Suppressor macrophage (primary cell): ENCODE measurements around the gene GALNT8.
A peak's percentile ranks its signal among the peaks of the same experiment; 100 is the strongest.
"Not testable (repeated sequence)": the region's sequence is repeated elsewhere in the genome, so short reads cannot be mapped to it uniquely, and the experiment has no call there.

Experiments used
- DNase-seq, 4 experiments: peaks; one replicate each; pipeline ENCODE4 v3.0.0-alpha.2; 2020 to 2022

GALNT8 gene

DNA sequence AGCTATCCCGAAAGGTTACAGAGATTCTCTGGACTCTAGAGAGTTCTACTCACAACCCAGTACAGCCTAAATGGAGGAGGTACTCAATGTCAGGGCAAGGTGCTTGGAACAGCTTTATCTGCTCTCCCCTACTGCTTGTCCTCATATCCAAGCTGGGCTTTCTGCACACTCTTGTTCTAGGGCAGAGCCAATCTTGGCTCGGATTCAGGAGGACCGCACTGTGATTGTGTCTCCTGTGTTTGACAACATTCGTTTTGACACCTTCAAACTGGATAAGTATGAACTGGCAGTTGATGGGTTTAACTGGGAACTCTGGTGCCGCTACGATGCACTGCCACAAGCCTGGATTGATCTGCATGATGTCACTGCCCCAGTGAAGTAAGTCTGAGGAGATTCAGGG, 25.0 kb downstream of the GALNT8 start:
- no peak for DNase-seq

- DNase-seq: not testable (repeated sequence)
Observed at GRCh38 chr12:4751654-4752053, 31.5 kb downstream of the GALNT8 start.

DNA sequence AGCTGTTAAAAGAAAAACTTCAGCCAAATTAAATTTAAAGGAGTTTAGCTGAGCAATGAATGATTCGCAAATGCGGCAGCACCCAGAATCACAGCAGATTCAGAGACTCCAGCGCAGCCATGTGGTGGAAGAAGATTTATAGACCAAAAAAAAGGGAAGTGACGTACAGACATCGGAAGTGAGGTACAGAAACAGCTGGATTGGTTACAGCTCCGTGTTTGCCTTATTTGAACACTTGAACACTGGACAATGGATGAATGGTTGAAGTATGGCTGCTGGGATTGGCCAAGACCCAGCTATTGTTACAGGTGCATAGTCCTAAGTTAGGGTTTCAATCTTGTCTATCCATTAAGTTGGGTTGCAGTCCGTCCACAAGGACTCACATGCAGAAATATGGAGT, 42.6 kb downstream of the GALNT8 start:
- DNase-seq: peak in 2 of 4 experiments; percentile 7 to 11

- no peak for DNase-seq
Observed at GRCh38 chr12:4763549-4763948, 43.3 kb downstream of the GALNT8 start.

GRCh38 chr12:4766445-4766844, 46.2 kb downstream of the GALNT8 start:
- DNase-seq: no peak

- DNase-seq: no peak
Observed at GRCh38 chr12:4767186-4767585, 47.0 kb downstream of the GALNT8 start.

- DNase-seq: no peak
Observed at GRCh38 chr12:4768341-4768740, 48.1 kb downstream of the GALNT8 start.

- peak; percentile 17 to 61 (median 40) for DNase-seq
Observed at GRCh38 chr12:4769073-4769472, 48.9 kb downstream of the GALNT8 start.

- DNase-seq: no peak
Observed at GRCh38 chr12:4771172-4771959, 51.2 kb downstream of the GALNT8 start.

- DNase-seq: peak in 1 of 4 experiments; percentile 12
Observed at GRCh38 chr12:4771960-4772566, 51.9 kb downstream of the GALNT8 start.

GRCh38 chr12:4775936-4776335, 55.7 kb downstream of the GALNT8 start:
- DNase-seq: no peak

DNA sequence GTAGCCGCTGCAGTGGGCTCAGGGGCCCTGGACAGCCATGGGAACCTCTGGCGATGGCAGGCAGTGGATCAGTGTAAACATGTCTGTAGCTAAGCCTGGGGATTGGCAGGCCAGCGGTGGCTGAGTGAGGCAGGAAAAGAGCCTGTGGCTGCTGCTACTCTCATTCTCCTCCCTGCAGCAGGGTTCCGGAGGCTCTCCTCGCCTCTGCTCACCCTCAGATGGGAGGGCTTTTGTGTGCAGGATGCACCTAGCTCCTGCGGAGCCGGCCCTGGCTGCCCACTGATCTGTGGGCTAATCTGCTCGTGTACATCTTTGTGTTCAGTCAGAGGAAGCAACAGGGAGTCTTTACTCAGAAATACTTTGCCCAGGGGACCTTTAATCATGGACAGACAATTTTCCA, 59.5 kb downstream of the GALNT8 start:
- DNase-seq: no peak

- no peak for DNase-seq
Observed at GRCh38 chr12:4780641-4781611, 60.7 kb downstream of the GALNT8 start.

- no peak for DNase-seq
Observed at GRCh38 chr12:4784404-4785054, 64.3 kb downstream of the GALNT8 start.

DNA sequence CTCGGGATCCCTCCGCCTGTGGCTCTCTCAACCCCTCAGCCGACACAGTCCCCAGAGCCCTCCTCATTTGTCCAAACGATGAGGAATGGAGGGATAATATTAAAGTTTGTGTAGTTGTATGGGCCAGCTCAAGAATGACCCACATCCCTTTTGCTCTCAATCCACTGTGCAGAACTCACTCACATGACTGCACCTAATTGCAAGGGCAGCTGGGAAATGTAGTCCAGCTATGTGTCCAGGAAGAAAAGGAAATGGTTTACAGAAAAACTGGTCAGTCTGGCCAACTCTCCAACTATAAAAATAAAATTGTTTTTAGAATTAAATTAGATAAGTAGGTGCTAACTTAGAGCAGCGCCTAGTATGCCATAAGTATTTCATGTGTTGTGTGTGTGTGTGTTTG, 66.6 kb downstream of the GALNT8 start:
- peak; percentile 6 to 24 (median 12) for DNase-seq

- no peak for DNase-seq
Observed at GRCh38 chr12:4787965-4788364, 67.8 kb downstream of the GALNT8 start.

GRCh38 chr12:4789776-4790175, 69.6 kb downstream of the GALNT8 start:
- DNase-seq: no peak

DNA sequence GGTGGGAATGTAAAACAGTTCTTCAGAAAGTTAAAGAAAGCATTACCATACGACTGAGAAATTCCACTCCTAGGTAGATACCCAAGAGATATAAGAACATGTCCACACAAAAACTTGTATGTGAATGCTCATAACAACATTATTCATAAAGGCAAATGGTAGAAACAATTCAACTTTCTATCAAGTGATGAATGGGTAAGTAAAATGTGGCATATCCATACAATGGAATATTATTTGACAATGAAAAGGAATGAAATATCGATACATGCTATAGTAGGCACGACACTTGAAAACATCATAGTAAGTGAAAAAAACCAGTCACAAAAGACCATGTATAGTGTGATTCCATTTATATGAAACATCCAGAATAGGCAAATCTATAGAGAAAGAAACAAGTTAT, 71.3 kb downstream of the GALNT8 start:
- DNase-seq: no peak

- DNase-seq: peak in 2 of 4 experiments; percentile 3 to 12
Observed at GRCh38 chr12:4794491-4794890, 74.3 kb downstream of the GALNT8 start.

DNA sequence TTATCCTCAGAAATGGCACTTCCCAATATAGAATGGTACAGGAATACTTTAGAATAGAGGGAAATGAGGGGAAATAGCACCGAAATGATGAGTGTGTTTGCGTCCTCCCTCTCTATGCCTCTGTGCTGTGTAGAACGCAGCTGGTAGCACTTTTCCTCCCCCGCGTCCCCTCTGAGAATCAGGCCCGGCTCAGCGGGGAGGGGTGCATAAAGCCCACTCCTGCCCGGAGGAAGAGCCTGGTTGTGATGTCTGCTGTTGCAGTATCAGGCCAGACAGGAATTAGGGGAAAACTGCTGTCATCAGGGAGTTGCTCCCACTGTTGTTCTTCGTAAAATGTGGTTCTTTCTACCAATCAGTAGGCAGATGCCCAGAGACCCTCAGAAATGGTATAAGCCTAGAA, 76.0 kb downstream of the GALNT8 start:
- no peak for DNase-seq

- no peak for DNase-seq
Observed at GRCh38 chr12:4796694-4797482, 76.7 kb downstream of the GALNT8 start.

DNA sequence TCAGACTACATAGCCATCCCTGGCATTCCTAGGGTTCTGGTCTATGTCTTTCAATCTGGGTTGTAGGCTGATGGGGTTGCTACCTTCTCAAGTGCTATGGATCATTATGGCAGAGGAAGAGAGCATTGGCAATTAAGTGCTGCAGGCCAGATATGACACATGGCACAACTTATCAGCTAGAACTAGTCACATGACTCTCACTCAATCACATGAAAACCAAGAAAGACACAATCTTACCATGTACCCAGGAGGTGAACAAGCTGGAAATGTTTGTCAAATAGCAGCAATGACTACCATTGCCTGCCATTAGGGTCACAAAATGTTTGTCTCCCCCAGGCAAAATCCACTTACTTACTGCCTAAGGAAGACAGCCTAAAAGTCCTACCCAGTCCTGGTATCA, 80.4 kb downstream of the GALNT8 start:
- no peak for DNase-seq
